Suppressor macrophage treated with lipopolysaccharide for 4 hours (primary cell): ENCODE data around the gene TEX29.

ENCODE experiments used
- DNase-seq: peaks from one replicate; pipeline ENCODE4 v3.0.0-alpha.2; 2020

TEX29 gene

GRCh38 chr13:111344471-111345191, 24.2 kb downstream of the TEX29 start:
- no peak for DNase-seq

- no peak for DNase-seq
These were observed 25.2 kb downstream of the TEX29 start for GRCh38 chr13:111345682-111346081.

- DNase-seq = no peak
These were observed 25.7 kb downstream of the TEX29 start for GRCh38 chr13:111346101-111346680.

- no peak for DNase-seq
These were observed 27.0 kb downstream of the TEX29 start for GRCh38 chr13:111347438-111347837.

GRCh38 chr13:111353508-111353907, 33.1 kb downstream of the TEX29 start:
- no peak for DNase-seq

GRCh38 chr13:111354789-111355188, 34.3 kb downstream of the TEX29 start:
- DNase-seq = no peak

GRCh38 chr13:111356795-111357194, 36.4 kb downstream of the TEX29 start:
- no peak for DNase-seq

GRCh38 chr13:111359237-111359915, 38.9 kb downstream of the TEX29 start:
- DNase-seq = no peak

- DNase-seq = no peak
These were observed 39.5 kb downstream of the TEX29 start for GRCh38 chr13:111359930-111360329.

GRCh38 chr13:111360452-111360851, 40.0 kb downstream of the TEX29 start:
- no peak for DNase-seq

- DNase-seq = no peak
These were observed 40.8 kb downstream of the TEX29 start for GRCh38 chr13:111361046-111361872.

- no peak for DNase-seq
These were observed 41.6 kb downstream of the TEX29 start for GRCh38 chr13:111361873-111362648.

- DNase-seq = no peak
These were observed 42.7 kb downstream of the TEX29 start for GRCh38 chr13:111363121-111363520.

GRCh38 chr13:111363591-111363990, 43.1 kb downstream of the TEX29 start:
- DNase-seq = no peak

- no peak for DNase-seq
These were observed 44.9 kb downstream of the TEX29 start for GRCh38 chr13:111365149-111366005.

GRCh38 chr13:111367340-111367739, 46.9 kb downstream of the TEX29 start:
- no peak for DNase-seq

GRCh38 chr13:111368091-111368490, 47.6 kb downstream of the TEX29 start:
- no peak for DNase-seq

GRCh38 chr13:111370147-111370546, 49.7 kb downstream of the TEX29 start:
- no peak for DNase-seq

GRCh38 chr13:111370570-111371535, 50.4 kb downstream of the TEX29 start:
- no peak for DNase-seq

GRCh38 chr13:111371720-111372119, 51.3 kb downstream of the TEX29 start:
- no peak for DNase-seq
